ENCODE data around the gene PRXL2A.
A peak's percentile ranks its signal among the peaks of the same experiment; 100 is the strongest.
"Not testable (repeated sequence)": the region's sequence is repeated elsewhere in the genome, so short reads cannot be mapped to it uniquely, and the experiment has no call there.

PRXL2A gene, protein sequence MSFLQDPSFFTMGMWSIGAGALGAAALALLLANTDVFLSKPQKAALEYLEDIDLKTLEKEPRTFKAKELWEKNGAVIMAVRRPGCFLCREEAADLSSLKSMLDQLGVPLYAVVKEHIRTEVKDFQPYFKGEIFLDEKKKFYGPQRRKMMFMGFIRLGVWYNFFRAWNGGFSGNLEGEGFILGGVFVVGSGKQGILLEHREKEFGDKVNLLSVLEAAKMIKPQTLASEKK

DNA sequence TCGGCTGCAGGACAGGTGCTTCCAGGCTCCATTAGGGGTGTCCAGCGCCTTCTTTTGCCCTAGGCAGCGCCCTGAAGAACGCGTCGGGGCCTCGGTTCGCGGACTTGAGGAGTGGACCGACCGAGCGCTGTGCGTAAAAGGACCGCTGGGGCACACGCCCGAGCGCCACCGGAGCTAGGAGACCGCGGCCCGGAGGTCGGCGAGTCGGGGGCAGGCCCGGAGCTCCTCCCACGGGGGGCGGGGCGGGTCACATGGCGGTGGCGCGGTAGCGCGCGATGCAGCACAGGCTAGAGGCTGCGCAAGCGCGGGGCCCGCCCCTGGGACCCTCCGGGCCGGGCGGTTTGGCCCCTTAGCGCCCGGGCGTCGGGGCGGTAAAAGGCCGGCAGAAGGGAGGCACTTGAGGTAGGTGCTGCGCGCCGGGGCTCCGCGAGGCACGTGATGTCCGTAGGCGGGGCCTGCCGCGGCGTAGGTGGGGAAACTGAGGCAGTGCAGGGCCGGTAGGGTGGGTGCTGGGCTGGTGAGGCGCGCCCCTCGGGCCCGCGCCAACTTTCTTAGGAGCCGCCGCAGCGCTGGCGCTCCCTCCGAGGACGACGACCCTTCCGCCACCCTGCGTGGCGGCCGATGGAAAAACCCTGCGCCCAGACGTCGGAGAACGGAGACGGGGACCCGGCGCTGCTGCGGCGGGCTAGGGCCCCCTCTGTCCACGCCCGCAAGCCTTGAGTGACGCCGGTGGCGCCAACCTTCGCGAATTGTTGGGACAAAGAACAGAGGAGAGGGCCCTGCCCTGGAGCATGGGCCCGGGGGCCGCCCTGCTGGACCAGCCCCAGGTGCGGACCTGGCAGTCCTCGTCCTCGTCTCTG lies at the start of gene PRXL2A:
Gene PRXL2A, plus strand, starts transcription at position 310 of the 860 bp plus-strand sequence. CDS start 11,917 bp downstream, outside the sequence.
- Histone ChIP-seq H3K4me3 (peak within 1 kb of the TSS; percentile 50 to 85 (median 72)), H3K27ac (peak within 1 kb of the TSS in 20 of 21 experiments; percentile 11 to 88 (median 72))

DNA sequence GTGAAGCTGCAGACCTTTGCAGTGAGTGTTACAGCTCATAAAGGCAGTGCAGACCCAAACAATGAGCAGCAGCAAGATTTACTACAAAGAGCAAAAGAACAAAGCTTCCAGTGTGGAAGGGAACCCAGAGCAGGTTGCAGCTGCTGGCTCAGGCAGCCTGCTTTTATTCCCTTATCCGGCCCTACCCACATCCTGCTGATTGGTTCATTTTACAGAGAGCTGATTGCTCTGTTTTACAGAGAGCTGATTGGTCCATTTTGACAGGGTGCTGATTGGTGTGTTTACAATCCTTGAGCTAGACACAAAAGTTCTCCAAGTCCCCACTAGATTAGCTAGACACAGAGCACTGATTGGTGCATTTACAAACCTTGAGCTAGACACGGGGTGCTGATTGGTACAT lies 49.4 kb upstream of the PRXL2A start:
- not testable (repeated sequence) for H3K27ac ChIP-seq, H3K4me3 ChIP-seq

DNA sequence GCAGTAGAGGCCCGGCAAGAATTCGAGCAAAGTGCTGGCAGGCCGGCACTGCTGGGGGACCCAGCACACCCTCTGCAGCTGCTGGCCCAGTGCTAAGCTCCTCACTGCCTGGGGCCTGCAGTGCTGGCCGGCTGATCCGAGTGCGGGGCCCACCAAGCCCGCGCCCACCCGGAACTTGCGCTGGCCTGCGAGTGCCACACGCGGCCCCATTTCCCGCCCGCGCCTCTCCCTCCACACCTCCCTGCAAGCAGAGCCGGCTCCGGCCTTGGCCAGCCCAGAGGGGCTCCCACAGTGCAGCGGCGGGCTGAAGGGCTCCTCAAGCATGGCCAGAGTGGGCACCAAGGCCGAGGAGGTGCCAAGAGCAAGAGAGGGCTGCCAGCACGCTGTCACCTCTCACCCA lies 48.7 kb upstream of the PRXL2A start:
- Histone ChIP-seq H3K4me3 (no peak overlapping the region), H3K27ac (no peak overlapping the region)

DNA sequence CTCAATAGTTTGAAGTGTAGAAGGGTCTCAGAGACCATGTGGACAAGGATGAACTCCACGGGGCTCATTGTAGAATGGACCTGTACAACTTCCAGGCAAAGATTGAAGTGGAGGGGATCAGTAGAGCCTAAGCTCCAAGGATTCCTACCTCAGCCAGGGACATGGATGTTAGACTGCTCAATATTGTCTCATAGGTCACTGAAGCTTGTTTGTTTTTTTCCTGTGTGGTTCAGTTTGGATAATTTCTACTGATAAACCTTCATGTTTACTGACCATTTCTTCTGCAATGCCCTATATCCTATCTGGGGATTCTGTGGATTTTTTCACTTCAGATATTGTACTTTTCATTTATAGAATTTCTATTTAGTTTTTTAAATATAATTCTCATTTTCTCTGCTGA lies 42.8 kb upstream of the PRXL2A start:
- H3K4me3 ChIP-seq: no peak overlapping the region
- H3K27ac ChIP-seq: no peak overlapping the region

DNA sequence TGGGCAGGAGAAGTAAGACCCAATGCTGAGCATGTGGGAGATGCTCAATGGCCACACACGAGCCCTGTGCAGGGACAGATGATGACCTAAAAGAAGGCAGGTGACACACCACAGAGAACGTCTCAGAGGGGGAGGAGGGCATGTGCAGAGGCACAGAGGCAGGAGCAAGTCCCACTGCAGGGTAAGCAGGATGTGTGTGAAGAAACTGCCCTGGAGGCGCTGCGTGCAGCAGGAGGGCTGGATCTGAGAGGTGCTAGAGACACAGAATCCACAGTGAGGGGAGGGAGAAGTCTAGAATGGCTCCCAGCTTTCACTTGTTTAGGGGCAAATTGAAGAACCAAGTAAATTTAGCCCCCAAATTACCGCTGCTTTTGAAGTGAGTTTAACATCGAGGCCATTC lies 36.9 kb upstream of the PRXL2A start:
- Histone ChIP-seq H3K27ac (no peak overlapping the region), H3K4me3 (no peak overlapping the region)

DNA sequence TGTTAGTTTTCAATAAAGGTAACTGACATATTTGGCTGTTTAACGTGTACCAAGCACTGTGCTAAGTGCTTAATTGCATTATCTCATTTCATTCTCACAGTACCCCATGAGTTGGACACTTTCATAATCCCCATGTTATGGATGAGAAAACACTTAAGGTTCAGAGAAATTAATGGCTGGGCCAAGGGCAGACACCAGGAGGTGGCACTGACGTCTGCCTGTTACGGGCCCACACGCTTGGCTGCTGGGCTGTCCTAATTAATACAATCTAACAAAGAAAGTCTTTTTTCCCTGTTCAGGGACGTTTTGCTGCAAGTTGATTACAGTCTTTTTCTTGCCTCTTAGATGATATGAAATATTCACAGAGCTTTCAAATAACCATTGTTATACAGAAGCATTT lies 35.7 kb upstream of the PRXL2A start:
- Histone ChIP-seq H3K27ac (no peak overlapping the region), H3K4me3 (no peak overlapping the region)

DNA sequence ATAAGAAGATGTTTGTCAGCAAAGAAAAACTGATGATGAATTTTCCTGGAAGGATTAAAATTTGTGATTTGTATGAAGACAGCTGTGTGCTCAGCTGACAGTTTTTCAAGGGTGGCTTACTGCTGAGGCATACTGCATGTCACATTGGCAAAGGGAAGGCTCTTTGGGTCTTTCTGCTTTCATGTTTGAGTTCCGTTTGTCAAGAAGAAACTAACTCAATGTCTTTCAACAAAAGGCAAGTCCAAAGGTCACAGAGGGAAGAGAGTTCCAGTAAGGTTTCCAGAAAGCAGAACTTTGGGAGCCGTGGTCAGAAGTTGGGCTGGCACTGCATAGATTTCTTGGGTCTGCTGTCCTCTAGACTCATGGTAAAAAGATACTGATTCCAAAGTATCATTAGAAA lies 34.8 kb upstream of the PRXL2A start:
- H3K27ac ChIP-seq: no peak overlapping the region

DNA sequence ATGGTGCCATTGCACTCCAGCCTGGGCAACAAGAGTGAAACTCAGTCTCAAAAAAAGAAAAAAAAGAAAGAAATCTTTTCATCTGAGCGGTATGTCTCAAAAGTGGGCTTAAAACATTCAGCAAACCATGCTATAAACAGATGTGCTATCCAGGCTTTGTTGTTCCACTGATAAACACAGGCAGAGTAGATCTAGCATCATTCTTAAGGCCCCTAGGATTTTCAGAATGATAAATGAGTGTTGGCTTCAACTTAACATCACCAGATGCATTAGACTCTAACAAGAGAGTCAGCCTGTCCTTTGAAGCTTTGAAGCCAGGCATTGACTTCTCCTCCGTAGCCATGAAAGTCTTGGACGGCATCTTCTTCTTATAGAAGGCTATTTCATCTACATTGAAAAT lies 28.6 kb upstream of the PRXL2A start:
- Histone ChIP-seq H3K27ac (no peak overlapping the region), H3K4me3 (no peak overlapping the region)

More for the DNA sequence above, 34.8 kb upstream of the PRXL2A start:
- no peak overlapping the region for H3K4me3 ChIP-seq

DNA sequence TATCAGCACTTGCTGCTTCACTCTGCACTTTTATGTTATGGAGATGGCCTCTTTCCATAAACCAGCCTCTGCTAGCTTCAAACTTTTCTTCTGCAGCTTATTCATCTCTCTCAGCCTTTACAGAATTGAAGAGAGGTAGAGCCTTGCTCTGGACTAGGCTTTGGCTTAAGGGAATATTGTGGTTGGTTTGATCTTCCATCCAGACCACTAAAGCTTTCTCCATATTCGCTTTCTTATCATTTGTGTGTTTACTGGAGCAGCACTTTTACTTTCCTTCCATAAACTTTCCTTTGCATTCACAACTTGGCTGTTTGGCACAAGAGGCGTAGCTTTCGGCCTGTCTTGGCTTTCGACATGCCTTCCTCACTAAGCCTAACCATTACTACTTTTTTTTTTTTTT lies 28.2 kb upstream of the PRXL2A start:
- Histone ChIP-seq H3K27ac (no peak overlapping the region), H3K4me3 (no peak overlapping the region)

DNA sequence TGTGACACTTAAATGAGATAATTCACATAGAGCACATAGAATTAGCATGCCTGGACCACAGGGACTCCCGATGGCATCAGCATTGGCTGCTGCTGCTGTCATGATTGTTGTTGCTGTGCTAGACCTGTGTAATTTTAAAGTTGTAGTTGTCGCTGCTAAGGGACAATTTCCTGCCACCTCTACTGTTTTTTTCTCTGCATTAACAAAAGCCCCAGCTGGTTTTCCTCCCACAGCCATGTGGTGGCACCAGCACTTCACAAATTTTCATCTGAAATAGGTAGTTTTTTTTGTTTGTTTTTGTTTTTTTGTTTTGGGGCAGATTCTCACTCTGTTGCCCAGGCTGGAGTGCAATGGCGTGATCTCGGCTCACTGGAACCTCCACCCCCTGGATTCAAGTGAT lies 25.4 kb upstream of the PRXL2A start:
- H3K4me3 ChIP-seq: no peak overlapping the region

DNA sequence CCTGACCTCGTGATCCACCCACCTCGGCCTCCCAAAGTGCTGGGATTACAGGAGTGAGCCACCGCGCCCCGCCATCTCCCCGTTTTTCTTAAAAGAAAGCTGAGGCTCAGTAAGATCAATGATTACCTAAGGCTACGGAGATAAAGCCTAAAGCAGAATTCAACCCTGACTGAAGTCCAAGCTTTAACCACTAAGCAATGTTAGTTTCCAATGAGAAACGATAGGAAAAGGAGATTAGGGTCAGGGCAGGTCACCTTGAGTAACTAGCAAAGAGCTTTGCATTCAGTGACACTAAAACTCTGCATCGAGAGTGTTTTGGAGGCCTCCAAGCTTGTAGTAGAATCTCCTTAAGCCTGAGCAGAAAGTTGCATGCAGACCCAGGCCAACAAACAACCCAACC lies 17.6 kb upstream of the PRXL2A start:
- Histone ChIP-seq H3K27ac (no peak overlapping the region), H3K4me3 (no peak overlapping the region)

More for the DNA sequence above, 25.4 kb upstream of the PRXL2A start:
- H3K27ac ChIP-seq: no peak overlapping the region

DNA sequence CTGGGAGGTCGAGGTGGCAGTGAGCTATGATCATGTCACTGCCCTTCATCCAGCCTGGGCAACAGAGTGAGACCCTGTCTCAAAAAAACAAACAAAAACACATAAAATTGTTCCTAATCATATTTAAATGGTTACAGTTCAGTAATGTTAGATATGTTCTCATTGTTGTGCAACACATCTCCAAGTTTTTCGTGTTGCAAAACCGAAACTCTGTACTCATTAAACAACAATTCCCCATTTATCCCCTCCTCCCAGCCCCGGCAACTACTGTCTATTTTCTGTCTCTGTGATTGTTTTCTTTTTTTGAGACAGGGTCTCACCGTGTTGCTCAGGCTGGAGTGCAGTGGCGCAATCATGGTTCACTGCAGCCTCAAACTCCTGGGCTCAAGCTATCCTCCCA lies 16.1 kb upstream of the PRXL2A start:
- Histone ChIP-seq H3K4me3 (no peak overlapping the region), H3K27ac (peak overlapping the region in 1 of 21 experiments; percentile 3)

DNA sequence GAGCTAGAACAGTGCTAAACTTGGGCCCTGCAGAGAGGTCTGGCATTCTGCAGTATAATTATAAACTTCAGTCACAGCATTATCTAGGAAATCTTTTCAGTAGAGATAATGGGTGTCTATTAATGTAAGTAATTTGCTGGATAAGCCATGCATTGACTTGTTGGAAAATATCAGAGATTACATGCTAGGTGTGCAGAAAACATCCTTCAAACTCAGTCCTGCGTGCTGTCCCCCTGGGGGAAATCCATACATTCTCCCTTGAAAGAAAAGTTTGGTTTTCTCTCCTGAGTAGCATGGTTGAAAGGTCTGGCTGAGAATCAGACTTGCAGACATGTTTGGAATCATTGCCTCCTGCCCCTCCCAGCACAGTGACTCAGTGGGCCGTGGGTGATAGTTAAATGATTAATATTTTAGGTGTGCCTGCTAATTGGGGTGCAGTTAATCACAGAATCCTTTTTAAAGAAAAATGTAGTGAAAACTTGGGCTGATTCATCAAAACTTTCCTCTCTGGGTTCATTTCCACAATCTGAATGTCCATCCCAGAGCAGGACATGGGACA lies 13.9 kb upstream of the PRXL2A start:
- Histone ChIP-seq H3K4me3 (no peak overlapping the region), H3K27ac (peak overlapping the region in 1 of 21 experiments; percentile 14)

DNA sequence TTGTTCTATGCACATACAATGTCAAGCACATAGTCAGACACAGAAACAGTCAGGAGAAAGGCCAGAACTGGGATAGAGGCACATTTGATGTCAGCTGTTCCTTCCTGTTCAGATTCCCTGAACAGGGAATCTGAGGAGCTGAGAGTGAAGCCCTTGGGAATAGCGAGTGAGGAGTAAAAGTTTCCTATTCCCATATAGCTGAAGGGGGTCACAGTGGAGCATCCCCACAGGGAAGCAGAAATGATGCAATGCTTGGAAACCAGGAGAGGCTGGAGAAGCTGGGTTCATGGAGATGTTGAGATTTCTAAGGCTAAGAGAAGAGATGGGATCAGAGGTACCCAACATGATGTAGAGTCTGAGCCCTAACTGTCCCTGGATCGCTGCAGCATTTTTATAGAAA lies 11.3 kb upstream of the PRXL2A start:
- no peak overlapping the region for H3K27ac ChIP-seq
- no peak overlapping the region for H3K4me3 ChIP-seq

DNA sequence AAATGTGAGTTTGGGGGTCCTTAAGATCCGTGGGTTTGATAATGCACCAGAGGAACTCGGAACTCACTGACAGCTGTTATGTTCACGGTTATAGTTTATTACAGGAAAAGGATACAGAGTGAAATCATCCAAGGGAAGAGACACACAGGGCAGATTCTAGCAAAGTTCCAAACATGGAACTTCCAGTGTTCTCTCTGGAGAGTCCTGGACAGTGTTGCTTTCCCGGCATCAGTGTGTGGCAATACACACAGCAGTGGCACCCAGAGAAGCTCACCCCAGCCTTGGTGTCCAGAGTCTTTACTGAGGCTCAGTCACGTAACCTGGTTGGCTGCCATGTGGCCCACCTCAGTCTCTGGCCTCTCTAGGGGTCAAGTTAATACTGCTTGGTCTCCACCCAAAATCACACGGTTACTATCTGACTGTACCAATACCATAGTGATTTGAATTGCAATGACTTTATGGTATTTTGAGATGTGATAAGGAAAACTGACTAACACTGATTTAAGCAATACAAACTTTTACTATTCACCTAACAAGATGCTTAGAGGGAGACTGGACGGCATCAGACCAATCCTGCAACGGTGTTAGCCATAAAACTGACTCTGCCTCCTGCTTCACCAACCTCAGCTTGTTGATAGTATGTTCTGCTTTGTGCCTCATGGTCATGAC lies 8.1 kb upstream of the PRXL2A start:
- no peak overlapping the region for H3K27ac ChIP-seq
- H3K4me3 ChIP-seq: no peak overlapping the region

DNA sequence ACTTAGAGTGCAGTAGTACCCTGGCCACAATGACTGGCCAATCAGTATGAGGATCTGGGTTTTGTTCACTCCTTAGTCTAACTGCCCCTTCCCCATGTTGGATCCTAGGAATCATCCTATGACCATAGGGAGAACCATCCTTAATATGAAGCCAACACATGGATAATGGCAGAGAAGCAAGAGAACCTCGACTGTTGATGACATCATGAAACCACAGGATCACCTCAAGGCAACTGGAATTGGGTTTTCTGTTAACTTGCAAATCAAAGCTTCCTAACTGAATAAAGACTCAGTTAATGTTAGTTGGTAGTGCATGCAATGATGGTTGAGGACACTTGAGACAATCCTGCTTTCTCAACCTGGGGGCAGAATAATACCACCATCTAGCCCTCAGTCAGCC lies 3.3 kb upstream of the PRXL2A start:
- Histone ChIP-seq H3K27ac (peak overlapping the region in 2 of 21 experiments; percentile 17 to 21), H3K4me3 (no peak overlapping the region)

DNA sequence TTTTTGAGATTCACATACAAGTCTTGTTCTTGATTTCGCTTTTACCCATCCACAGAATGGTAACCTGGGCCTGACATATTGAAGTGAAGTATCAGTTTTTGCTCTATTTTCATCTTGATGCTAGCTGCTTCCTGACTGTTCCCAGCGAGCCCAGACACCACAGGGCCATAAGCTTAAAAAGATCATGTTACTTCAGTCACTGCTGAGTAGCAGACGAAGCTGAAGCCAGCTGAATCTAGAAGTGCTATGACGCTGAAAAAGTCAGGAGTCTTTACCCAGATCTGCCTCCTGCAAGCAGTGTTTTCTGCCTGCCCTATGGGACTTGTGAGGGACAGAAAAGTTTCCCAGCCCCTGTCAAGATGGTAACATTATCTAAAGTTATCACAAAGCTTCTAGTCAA lies 2.7 kb upstream of the PRXL2A start:
- Histone ChIP-seq H3K27ac (peak overlapping the region in 6 of 21 experiments; percentile 7 to 42 (median 27)), H3K4me3 (no peak overlapping the region)

DNA sequence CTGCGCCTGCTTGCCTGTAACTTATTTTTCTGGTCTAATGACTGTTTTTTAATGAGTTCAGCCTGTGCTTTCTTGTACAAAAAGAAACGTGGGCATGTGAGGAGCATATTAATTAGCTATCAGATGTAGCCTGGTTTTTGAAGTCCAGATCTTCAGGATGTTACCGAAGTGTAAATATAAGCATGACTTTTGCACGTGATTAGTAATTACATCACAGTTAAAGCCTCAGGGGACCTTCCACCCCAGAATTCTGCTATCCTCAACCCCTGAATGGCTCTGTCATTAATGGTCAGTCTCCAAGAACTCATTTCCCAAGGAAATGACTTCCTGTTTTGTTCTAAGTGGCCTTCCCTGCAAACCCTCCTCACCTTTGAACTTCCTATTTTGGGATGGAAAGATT lies 2.1 kb upstream of the PRXL2A start:
- Histone ChIP-seq H3K27ac (peak overlapping the region in 5 of 21 experiments; percentile 7 to 42 (median 33)), H3K4me3 (no peak overlapping the region)

DNA sequence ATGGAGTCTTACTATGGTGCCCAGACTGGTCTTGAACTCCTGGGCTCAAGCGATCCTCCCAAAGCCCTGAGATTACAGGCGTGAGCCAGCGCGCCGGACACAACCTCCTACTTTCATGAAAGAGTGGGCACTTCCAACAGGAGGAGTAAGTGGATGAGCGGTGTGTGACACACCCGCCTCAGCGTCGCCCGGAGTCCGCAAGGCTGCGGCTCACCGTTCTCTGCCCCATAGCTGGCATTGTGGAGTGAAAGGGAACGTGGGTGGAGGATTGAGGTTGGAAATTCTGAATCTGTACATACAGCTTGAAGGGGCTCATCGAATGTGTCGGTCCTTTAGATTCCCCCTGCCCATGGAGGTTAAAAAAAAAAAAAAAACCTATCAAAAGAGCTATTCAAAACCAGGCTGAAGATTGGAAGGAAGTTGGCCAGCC lies 524 bp upstream of the PRXL2A start:
- Histone ChIP-seq H3K27ac (peak overlapping the region in 19 of 21 experiments; percentile 53 to 88 (median 73)), H3K4me3 (peak overlapping the region; percentile 50 to 85 (median 72))

DNA sequence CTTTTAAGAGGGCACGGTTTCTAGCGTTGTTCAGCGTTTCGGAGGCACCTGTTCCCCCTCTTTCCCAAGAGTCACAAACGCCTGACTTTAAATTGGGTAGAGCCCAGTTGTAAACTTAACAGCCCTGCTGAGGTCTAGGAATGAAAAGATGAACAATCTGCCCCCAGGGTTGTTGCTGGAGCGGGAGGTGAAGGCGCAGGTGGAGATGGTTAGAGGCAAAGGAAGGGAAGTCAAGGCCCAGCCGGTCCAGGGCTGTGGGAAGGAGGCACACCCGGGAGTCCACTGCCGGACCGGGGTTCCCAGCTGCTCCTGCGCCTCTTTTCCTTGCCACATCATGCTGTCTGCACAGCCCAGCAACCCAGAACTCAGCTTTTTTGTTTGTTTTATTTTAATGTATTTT lies 770 bp downstream of the PRXL2A start:
- peak overlapping the region in 19 of 21 experiments; percentile 11 to 88 (median 73) for H3K27ac ChIP-seq
- peak overlapping the region; percentile 50 to 85 (median 72) for H3K4me3 ChIP-seq
